Chondrocyte (in vitro differentiated cells): Measurements from ENCODE around the gene EDC3. TPM values are rescaled to one million over a fixed set of nuclear protein-coding genes. Genes with fewer than 3 reads are reported as not detected.
"Not testable (repeated sequence)": the region's sequence is repeated elsewhere in the genome, so short reads cannot be mapped to it uniquely, and the experiment has no call there.

Experiments
- DNase-seq: peaks from one replicate; pipeline ENCODE4 v3.0.0; 2021; ENCODE audit warnings: mixed read lengths, low spot score
- H3K27ac Mint-ChIP-seq: one replicate; pipeline ENCODE4 v1.8.0; 2021; ENCODE audit warnings: mild to moderate bottlenecking, moderate library complexity, mixed read lengths; ENCODE audit not compliant: unreplicated experiment
- H3K27me3 Mint-ChIP-seq: 2 replicates; pipeline ENCODE4 v1.8.0; 2021; ENCODE audit warnings: low read depth, mixed read lengths
- H3K36me3 Mint-ChIP-seq: 2 replicates; pipeline ENCODE4 v1.8.0; 2021; ENCODE audit warnings: low read depth, mixed read lengths
- H3K4me1 Mint-ChIP-seq: 2 replicates; pipeline ENCODE4 v1.8.0; 2021; ENCODE audit warnings: low read depth, mild to moderate bottlenecking, mixed read lengths
- H3K4me3 Mint-ChIP-seq: one replicate; pipeline ENCODE4 v1.8.0; 2021; ENCODE audit warnings: mild to moderate bottlenecking, moderate library complexity, mixed read lengths; ENCODE audit not compliant: unreplicated experiment
- H3K9me3 Mint-ChIP-seq: 2 replicates; pipeline ENCODE4 v1.8.0; 2021; ENCODE audit warnings: low read depth, mixed read lengths
- total RNA-seq: library from RNA; stranded (reverse); gene quantifications from 3 replicates; pipeline ENCODE4 v1.2.1, GENCODE V29; 2021
- TF ChIP-seq, protein P1 (sequence below): fragments of 200-600 bp; sonication (generic); IDR thresholded peaks from 2 replicates; pipeline ENCODE4 v1.5.0; 2021; ENCODE audit warnings: antibody characterized with exemption, mild to moderate bottlenecking, moderate library complexity

EDC3 gene
- total RNA-seq, 1 donor from 2014 or later = 32.8 TPM

GRCh38 chr15:74667975-74668374 lies 27.8 kb downstream of the EDC3 start:
- TF ChIP-seq, protein P1, sequence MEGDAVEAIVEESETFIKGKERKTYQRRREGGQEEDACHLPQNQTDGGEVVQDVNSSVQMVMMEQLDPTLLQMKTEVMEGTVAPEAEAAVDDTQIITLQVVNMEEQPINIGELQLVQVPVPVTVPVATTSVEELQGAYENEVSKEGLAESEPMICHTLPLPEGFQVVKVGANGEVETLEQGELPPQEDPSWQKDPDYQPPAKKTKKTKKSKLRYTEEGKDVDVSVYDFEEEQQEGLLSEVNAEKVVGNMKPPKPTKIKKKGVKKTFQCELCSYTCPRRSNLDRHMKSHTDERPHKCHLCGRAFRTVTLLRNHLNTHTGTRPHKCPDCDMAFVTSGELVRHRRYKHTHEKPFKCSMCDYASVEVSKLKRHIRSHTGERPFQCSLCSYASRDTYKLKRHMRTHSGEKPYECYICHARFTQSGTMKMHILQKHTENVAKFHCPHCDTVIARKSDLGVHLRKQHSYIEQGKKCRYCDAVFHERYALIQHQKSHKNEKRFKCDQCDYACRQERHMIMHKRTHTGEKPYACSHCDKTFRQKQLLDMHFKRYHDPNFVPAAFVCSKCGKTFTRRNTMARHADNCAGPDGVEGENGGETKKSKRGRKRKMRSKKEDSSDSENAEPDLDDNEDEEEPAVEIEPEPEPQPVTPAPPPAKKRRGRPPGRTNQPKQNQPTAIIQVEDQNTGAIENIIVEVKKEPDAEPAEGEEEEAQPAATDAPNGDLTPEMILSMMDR = no peak
- H3K9me3 Mint-ChIP-seq = no peaks in the 10 kb centered on the region
- H3K27ac Mint-ChIP-seq = peak overlapping the region; percentile 23
- H3K27me3 Mint-ChIP-seq = no peaks in the 10 kb centered on the region
- no peak overlapping the region for H3K4me3 Mint-ChIP-seq
- H3K36me3 Mint-ChIP-seq = peaks cover 18% of the 10 kb centered on the region
- no peak for DNase-seq
- peaks cover 25% of the 10 kb centered on the region for H3K4me1 Mint-ChIP-seq

GRCh38 chr15:74664670-74665069 lies 31.2 kb downstream of the EDC3 start:
- DNase-seq = no peak
- Mint-ChIP-seq H3K4me3 (no peak overlapping the region), H3K36me3 (peaks cover 4% of the 10 kb centered on the region), H3K27me3 (no peaks in the 10 kb centered on the region), H3K27ac (peak overlapping the region; percentile 76), H3K4me1 (peaks cover 31% of the 10 kb centered on the region), H3K9me3 (no peaks in the 10 kb centered on the region)
- TF ChIP-seq, protein P1 = no peak

DNA sequence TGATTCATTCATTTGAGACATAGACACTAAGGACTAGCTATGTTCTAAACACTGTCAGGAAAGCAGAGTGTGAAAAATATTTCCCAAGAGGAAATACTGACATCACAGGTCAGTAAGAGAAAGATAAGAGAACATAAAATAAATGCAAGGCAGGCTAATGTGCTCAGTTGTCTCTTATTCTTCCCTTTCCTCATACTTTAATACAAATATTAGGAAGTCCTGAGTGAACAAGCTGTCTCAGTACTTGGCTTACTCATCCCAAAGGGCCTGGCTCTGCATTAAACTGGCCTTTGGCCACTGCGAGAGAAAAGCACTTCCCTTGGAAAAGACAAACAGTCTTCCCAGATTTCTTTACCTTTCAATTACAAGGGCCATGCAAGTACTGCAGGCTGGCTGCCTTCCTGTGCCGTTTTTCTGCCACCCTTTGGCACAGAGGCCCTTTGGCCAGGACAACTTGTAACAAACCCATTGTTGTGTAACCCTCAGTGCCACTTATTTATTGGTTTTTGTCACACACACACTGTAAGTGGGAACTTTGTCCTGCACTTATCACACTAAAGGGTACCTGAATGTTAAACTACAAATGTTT lies 31.7 kb downstream of the EDC3 start:
- TF ChIP-seq, protein P1 = no peak
- no peaks in the 10 kb centered on the region for H3K9me3 Mint-ChIP-seq
- peaks cover 31% of the 10 kb centered on the region for H3K4me1 Mint-ChIP-seq
- peaks cover 4% of the 10 kb centered on the region for H3K36me3 Mint-ChIP-seq
- no peak for DNase-seq
- H3K27me3 Mint-ChIP-seq = no peaks in the 10 kb centered on the region
- H3K27ac Mint-ChIP-seq = peak overlapping the region; percentile 76
- H3K4me3 Mint-ChIP-seq = no peak overlapping the region

DNA sequence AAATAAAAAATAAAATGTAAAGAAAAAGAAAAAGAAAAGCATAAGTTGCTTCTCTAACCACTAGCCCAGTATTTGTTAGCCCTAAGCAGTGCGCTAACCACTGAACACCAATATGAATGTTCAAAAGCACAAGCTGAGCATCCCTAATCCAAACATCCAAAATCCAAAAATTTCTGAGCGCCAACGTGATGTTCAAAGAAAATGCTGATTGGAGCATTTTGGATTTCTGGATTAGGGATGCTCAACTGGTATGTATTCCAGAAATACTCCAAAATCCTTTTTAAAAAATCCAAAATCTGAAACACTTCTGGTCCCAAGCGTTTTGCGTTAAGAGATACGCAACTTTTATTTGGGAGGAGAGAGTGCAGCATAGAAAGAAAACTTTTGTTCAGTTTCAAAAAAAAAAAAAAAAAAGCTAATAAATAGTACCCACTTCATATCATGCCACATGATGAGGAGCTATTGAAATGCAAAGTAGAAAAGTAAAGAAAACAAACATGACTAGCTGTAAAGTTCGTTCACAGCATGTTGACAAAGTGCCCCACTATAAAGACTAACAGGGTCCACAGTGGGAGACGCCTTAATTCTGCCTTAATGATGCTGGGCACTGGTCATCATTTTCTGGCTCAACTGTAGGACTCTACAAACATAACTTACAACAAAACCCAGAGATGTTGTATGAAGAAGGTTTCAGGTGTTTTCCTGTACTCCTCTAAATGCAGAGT lies 32.4 kb downstream of the EDC3 start:
- H3K9me3 Mint-ChIP-seq = no peaks in the 10 kb centered on the region
- TF ChIP-seq, protein P1 = no peak
- H3K36me3 Mint-ChIP-seq = peaks cover 4% of the 10 kb centered on the region
- H3K27me3 Mint-ChIP-seq = no peaks in the 10 kb centered on the region
- no peak for DNase-seq
- H3K4me3 Mint-ChIP-seq = no peak overlapping the region
- peak overlapping the region; percentile 76 for H3K27ac Mint-ChIP-seq
- peaks cover 31% of the 10 kb centered on the region for H3K4me1 Mint-ChIP-seq

GRCh38 chr15:74662064-74662860 lies 33.6 kb downstream of the EDC3 start:
- no peaks in the 10 kb centered on the region for H3K36me3 Mint-ChIP-seq

GRCh38 chr15:74661280-74661679 lies 34.5 kb downstream of the EDC3 start:
- not testable (repeated sequence) for H3K27ac Mint-ChIP-seq, H3K9me3 Mint-ChIP-seq, DNase-seq, H3K4me3 Mint-ChIP-seq, H3K27me3 Mint-ChIP-seq, H3K36me3 Mint-ChIP-seq
- H3K4me1 Mint-ChIP-seq = peaks cover 44% of the 10 kb centered on the region

More at GRCh38 chr15:74662064-74662860, 33.6 kb downstream of the EDC3 start:
- Mint-ChIP-seq H3K9me3 (no peaks in the 10 kb centered on the region), H3K4me1 (peaks cover 39% of the 10 kb centered on the region), H3K4me3 (no peak overlapping the region), H3K27ac (no peak overlapping the region), H3K27me3 (no peaks in the 10 kb centered on the region)
- TF ChIP-seq, protein P1 = no peak
- DNase-seq = no peak
